ENCODE data around the gene PKIG. TPM values are rescaled to one million over a fixed set of nuclear protein-coding genes. Genes with fewer than 3 reads are reported as not detected.

The PKIG gene
- total RNA-seq, 2 donors from 2014 or later = 43.6 to 64.9 TPM

- ATAC-seq (no peak), DNase-seq (no peak)
- Histone ChIP-seq H3K9me3 (no peaks in the 10 kb centered on the region), H3K4me3 (no peak overlapping the region), H3K4me1 (peaks cover 5% of the 10 kb centered on the region), H3K27ac (peak overlapping the region in 1 of 4 donors; percentile 9), H3K36me3 (replicated peaks in 1 of 2; ENCODE audit: insufficient read depth in 1 of 2, low read depth in 2 of 2) (no peaks in the 10 kb centered on the region), H3K27me3 (no peaks in the 10 kb centered on the region)
- intact Hi-C loops (cut with DNase I) = no loop called here
- 80% methylated on average over 9 of the region's 9 CpGs for WGBS, 2 donors
- TF ChIP-seq CTCF (IDR thresholded peaks at IDR 0.05) = no peak
- TF ChIP-seq POLR2A (IDR thresholded peaks at IDR 0.05) = no peak
Measured at GRCh38 chr20:44580581-44581268, 1.7 kb upstream of the PKIG start.

DNA sequence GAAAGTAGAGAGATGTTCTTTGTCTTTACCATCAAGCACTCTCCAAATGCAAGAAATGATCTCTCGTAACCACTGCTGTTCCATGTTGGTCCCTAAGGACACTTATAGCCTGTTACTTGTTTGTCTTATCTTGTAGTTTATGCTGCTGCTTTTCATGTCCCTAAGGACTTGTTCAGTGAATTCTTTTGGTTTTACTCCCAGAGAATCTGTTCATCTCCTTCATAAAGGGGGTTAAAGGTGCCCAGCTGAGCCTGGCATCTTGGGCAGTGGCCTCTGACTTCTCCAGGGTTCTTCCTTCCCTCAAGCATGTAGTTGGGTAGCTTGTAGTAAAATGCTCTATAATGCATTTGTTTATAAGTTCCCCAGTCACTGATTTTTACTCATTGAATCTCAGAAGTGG lies 864 bp upstream of the PKIG start:
- no peak for ATAC-seq
- Histone ChIP-seq H3K9me3 (no peaks in the 10 kb centered on the region), H3K27ac (peak overlapping the region in 2 of 4 donors; percentile 9 to 50), H3K4me3 (no peak overlapping the region), H3K36me3 (replicated peaks in 1 of 2; ENCODE audit: insufficient read depth in 1 of 2, low read depth in 2 of 2) (no peaks in the 10 kb centered on the region), H3K27me3 (no peaks in the 10 kb centered on the region), H3K4me1 (peaks cover 5% of the 10 kb centered on the region)
- TF ChIP-seq POLR2A (IDR thresholded peaks at IDR 0.05) (no peak), CTCF (IDR thresholded peaks at IDR 0.05) (no peak)
- intact Hi-C loops (cut with DNase I) = no loop called here
- no peak for DNase-seq
- WGBS, 2 donors = 82 to 89% methylated on average over 1 of the region's 1 CpG

GRCh38 chr20:44583157-44583556 lies 778 bp downstream of the PKIG start:
- no peaks in the 10 kb centered on the region for H3K36me3 ChIP-seq (replicated peaks in 1 of 2; ENCODE audit: insufficient read depth in 1 of 2, low read depth in 2 of 2)
- TF ChIP-seq POLR2A (IDR thresholded peaks at IDR 0.05) (no peak), CTCF (IDR thresholded peaks at IDR 0.05) (no peak)
- 77 to 81% methylated on average over 1 of the region's 1 CpG for WGBS, 2 donors
- no peak for DNase-seq
- no peak for ATAC-seq
- H3K9me3 ChIP-seq = no peaks in the 10 kb centered on the region
- no peak overlapping the region for H3K4me3 ChIP-seq
- no peak overlapping the region for H3K27ac ChIP-seq
- no peaks in the 10 kb centered on the region for H3K27me3 ChIP-seq
- H3K4me1 ChIP-seq = peaks cover 5% of the 10 kb centered on the region
- intact Hi-C loops (cut with DNase I) = no loop called here

GRCh38 chr20:44584162-44584561 lies 1.8 kb downstream of the PKIG start:
- Histone ChIP-seq H3K27me3 (no peaks in the 10 kb centered on the region), H3K4me3 (no peak overlapping the region), H3K4me1 (peaks cover 5% of the 10 kb centered on the region), H3K36me3 (replicated peaks in 1 of 2; ENCODE audit: insufficient read depth in 1 of 2, low read depth in 2 of 2) (no peaks in the 10 kb centered on the region), H3K27ac (no peak overlapping the region), H3K9me3 (no peaks in the 10 kb centered on the region)
- TF ChIP-seq POLR2A (IDR thresholded peaks at IDR 0.05) (no peak), CTCF (IDR thresholded peaks at IDR 0.05) (no peak)
- WGBS, 2 donors = 82 to 89% methylated on average over 4 of the region's 4 CpGs
- intact Hi-C loops (cut with DNase I) = no loop called here
- ATAC-seq (no peak), DNase-seq (no peak)

Measured in body of pancreas (tissue), 4 donors.